NCI-H748 (cell line): ENCODE data around the gene KCNH5.
A peak's percentile ranks its signal among the peaks of the same experiment; 100 is the strongest.

ENCODE experiments used
- DNase-seq: peaks from one replicate; lab custom pipeline; 2025; ENCODE audit not compliant: unreplicated experiment; lab: John Stamatoyannopoulos, UW

KCNH5 gene

DNA sequence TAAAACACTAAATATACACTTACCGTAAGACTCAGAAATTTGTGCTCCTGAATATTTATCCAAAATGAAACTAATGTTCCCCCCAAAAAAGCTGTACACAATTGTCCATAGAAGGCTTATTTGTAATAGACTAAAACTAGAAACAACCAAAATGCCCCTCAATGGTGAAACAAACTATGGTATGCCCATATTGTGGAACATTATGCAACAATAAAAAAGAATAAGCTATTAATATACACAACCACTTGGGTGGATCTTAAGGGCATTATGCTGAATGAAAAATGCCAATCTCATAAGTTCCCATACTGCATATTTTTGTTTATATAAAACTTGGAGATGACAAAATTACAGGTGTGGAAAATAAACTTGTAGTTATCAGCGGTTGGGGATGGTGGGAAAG lies 357.4 kb downstream of the KCNH5 start:
- DNase-seq: no peak

DNA sequence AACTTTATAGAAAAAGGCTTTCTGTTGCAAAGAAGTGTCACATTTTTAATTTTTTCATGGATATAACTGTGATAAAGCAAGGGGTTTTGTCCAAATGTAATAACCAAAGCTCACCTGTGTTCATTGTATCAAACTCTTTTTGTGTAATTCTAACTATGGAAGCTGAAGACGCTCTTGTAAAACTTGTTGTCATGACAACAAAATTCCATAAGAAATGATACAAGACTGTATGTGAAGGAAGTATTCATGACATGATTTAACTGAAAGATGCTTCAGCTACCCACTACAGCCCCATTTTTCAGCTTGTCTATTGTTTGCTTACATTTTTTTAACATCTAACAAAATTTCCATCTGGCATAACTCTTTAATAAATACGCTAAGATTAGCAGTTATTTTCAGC lies 360.9 kb downstream of the KCNH5 start:
- DNase-seq: no peak

DNA sequence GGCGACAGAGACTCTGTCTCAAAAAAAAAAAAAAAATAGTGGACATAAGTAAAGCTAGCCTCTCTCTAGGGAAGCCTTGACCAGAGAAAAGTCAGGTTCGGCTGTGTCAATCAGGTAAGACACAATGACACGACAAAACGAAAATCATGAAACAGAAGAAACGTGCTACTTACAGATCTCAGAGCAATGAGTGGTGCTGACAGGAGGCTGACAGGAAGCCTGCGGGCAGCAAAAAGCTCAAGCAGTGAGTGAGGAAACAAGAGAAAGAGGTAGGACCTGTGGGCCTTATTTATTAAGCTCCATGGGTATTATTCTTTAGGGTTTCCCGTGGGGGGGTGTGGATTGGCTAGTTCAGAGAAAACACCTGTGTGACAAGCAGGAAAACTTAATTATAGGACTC lies 363.1 kb downstream of the KCNH5 start:
- DNase-seq: no peak

DNA sequence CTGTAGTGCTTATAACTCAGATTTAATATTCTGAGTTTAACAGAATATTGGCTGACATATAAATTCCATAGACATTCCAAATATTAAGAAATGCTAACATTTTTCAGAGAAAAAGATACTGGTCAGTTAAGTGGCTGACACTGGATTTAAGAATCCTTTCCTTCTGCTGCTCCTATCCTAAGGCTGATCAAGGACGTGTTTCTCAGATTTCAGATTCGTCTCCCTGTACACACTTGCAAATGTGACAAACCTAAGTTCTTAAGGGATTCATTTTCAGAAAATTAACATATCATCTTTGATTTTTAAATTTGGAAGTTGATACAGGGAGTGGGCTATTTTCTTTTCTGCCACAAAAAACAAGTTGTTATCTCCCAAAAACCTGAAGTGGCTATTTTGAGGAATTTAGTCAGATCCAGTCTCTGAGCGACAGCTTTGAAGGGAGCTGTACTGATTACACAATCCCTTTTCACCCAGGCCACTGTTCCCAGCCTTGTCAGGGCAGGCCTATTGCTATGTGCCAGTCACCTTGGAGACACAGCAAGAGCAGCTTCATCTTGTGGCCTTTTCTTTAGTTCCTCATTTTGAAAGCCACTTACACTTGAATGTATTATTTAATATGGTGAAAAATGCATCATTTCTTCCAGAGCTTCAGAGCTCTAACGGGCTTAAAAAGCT lies 370.6 kb downstream of the KCNH5 start:
- DNase-seq: peak; percentile 7

DNA sequence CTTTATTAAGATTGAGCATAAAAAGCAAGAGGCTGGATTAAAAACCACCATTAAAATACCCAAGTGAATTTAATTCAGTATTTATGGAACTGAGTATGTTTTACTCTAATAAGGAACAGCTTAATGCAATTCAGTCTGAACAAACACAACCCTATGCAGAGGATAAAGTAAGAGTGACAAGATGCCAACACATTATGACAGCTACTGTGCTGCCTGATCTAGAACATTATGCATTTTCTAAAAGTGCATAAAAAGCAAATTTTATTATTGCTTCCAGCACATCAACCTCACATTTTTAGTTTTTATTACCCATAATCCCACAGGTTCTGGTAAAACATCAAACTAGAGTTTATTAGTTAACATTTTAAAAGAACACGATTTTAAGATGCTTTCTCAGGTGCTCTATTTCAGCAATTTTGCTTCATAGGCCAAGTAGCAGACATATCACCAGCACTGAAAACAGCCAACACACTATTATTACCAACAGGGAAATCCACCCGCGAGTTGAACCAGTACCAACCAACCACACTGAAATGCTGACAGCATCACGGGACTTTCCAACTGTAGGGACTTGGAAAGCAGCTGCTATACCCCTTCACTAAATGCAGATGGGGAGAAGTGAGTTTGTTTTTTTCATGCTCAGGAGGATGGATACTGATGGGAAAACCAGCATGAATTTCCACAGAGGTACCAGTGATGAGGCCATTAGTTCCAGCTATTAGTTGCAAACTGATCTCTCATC lies 372.1 kb downstream of the KCNH5 start:
- DNase-seq: peak; percentile 15

DNA sequence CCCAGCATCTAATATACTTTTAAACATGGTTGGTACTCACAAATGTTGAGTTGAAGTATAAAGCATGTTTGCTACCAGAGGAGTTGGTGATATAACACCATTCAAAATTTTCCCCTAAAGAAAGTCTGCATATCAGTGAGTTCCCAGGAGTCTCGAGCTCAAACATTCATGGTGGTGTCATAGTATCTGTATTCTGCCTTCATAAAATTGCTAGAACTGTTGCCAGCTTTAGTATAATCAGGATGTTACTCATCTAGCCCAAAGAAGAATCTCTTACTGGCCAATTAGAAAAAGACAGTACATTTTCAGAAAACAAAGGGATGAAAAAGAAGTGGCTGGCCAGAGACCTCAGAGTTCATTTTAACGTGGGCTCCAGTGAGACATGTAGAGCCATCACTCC lies 374.7 kb downstream of the KCNH5 start:
- no peak for DNase-seq

DNA sequence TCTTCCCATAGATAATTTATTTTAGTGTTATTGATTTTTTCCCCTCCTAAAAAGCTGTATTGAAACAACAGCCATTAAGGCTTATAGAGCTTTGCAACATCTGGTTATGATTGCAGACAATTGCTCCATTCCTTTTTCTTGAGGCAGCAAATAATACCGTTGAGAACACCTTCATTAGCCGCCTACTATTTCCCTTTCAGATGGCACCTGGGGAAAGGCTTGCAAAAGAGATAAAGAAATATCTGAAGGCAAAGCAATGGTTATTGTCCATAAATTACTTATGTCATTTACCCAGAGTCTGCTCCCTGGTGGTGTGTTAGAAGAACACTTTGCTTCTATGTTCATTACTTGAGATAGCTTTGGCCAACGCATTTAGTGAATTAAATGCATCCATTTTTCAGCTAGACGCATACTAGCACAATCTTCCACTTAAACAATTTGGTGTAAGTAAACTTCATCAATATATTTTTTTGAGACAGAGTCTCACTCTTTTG lies 377.8 kb downstream of the KCNH5 start:
- DNase-seq: peak; percentile 46

DNA sequence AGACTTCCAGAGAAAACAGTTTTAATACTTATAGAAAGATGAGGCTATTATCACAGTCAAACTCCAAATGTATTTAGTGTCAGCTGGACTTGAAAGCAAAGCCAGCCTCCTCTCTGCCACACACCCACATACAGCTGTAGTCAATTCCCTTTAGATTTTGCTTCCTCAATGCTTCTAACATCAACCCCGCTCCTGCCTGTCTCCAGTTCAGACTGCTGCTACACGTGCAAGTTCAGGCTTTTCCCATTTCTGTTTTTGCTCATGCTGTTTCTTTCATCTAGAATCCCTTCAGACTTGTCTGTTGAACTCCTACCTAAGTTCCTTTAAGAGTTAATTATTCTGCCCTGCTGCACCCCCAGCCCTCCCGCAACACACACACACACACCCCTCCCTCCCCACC lies 380.0 kb downstream of the KCNH5 start:
- DNase-seq: no peak

DNA sequence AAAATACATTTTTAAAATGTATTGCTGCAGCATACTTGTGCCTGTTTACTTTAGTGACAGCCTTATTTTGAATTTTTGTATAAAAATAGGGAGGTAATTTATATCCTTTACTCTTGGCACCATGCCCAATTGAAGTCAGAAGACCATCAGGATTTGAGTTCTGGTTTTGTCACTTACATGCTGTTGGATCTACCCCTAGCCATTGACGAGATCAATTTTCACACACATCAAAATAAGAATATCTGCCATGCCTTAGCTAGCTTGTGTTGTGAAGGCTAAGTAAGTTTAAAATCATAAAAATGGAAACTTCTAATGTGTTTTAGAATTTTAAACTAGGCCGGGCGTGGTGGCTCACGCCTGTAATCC lies 381.8 kb downstream of the KCNH5 start:
- DNase-seq: no peak

DNA sequence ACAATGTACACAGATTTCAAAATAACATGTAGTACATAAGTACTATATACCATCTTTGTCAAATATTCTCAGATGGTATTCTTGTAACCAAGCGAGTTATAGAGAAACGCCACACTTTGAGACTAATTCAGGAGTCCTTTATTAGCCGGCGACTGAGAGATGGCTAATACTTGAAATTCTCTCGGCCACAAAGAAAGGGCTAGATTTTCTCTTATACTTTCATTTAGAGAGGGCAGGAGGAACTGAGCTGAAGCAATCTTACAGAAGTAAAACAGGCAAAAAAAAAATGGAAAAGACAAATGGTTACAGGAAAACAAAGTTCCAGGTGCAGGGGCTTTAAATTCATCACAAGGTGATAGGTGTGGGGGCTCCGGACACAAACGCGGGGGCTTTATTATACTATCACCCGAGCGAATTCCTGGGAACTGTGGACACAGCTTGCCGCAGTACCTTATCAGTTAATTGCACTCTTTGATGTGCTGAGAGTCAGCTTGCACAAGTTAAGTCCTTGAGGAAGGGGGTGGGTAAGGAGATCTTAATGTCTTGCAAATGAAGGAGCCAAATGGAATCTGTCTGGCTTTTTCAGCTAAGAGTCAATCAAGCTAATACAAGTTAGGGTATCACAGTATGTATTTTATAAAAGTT lies 382.3 kb downstream of the KCNH5 start:
- no peak for DNase-seq

DNA sequence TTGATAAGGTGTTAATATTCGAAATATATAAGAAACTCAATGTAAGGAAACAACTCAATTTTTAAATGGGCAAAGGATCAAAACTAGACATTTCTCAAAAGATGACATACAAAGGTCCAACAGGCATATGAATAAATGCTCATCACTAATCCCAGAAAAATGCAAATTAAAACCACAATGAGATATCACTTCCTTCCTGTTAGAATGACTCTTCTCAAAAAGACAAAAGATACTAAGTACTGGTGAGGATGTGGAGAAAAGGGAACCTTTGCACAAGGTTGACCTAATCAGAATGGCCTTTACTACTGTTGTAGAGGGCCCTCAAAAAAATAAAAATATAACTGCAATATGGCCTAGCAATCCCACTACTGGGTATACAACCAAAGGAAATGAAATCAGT lies 383.4 kb downstream of the KCNH5 start:
- no peak for DNase-seq

DNA sequence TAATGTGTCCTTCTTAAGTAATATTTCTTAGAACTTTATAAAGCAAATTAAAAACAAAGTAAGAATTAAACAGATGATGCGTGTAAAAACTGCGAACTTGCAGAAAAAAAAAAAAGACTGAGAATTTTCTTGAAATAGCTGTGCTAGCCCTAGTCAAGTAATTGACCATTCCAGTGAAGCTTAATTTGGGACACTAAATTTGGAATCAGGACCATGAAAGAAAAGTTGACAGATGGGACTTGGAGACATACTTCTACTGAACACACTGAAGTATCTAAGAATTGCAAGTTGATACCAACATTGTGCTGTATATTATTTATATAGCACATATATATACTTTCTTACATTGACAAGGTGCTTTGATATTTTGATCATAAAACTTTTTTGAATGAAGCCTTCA lies 386.6 kb downstream of the KCNH5 start:
- no peak for DNase-seq

DNA sequence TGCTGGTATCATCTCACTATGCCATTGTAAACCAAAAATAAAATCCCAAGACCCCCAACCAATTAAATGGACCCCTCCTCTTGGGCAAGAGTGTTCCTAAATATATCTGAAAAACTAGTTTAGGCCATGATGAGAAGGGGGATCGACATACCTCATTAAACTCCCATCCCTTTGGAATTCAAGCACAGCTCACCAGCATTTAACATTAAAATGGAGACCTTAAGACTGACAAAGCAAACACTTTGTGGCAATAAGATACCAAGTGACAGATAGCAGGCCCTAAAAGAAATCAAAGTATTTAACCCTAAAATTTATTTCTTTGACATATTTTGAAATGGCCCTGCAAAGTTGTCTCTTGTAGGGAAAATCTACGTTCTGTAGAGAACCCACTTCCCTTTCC lies 387.9 kb downstream of the KCNH5 start:
- no peak for DNase-seq

DNA sequence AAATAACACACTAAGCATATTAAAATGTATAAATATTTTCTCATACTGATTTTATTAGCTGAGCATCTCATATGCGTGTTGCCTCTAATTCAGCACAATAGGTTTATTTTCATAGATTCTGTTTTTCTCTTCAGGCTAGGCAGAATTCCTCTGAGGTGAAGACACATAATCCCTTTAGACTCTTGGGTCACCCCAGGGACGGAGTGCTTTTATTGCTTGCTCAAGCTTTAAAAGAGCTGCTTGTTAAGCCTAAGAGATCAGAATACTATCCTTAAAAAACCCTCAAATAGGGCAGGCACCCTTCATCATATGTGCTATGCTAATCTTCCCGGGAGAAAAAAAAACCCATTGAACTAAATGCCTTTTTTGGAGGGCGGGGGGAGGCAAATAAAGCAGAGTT lies 390.1 kb downstream of the KCNH5 start:
- no peak for DNase-seq

DNA sequence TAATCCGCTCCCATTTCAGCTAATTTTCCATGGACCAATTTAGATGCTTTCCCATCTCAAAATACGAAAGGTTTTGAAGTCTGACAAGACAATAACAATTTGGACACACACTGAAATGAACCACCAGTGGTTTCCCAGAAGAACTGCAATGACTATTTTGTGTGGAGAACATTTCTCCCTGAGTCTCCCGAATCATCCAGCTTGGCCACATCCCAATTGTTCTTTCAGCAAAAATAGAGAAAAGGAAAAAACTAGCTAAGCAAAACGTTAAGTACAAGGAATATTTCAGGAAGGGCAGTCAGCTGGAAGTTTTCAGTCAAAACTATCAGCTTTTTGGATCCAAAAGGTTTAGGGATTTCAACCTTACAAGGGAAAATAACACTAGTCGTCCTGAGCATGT lies 390.6 kb downstream of the KCNH5 start:
- no peak for DNase-seq
